ENCODE data around the gene NVL. TPM values are rescaled to one million over a fixed set of nuclear protein-coding genes. Genes with fewer than 3 reads are reported as not detected.
A peak's percentile ranks its signal among the peaks of the same experiment; 100 is the strongest.

NVL gene
- total RNA-seq, 1 donor from 2014 or later: 39.4 TPM

DNA sequence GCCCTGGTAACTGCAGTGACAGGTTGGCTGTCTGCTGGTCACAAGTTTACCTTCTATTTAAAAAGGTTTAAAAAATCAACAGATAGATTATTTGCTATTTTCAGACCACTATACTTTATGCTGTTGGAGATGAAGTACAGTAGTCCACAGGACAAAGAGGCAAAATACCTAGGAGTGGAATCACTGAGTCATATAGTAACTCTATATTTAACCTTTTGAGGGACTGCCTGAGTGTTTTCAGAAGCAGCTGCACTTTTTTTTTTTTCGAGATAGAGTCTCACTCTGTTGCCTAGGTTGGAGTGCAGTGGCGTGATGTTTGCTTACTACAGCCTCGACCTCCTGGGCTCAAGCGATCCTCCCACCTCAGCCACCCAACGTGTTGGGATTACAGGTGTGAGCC, 38.4 kb upstream of the NVL start:
- H3K4me1 Mint-ChIP-seq: no peaks in the 10 kb centered on the region
- DNase-seq (ENCODE audit: low spot score in 2 of 2, unreplicated experiment in 2 of 2): no peak
- TF ChIP-seq, protein P1, sequence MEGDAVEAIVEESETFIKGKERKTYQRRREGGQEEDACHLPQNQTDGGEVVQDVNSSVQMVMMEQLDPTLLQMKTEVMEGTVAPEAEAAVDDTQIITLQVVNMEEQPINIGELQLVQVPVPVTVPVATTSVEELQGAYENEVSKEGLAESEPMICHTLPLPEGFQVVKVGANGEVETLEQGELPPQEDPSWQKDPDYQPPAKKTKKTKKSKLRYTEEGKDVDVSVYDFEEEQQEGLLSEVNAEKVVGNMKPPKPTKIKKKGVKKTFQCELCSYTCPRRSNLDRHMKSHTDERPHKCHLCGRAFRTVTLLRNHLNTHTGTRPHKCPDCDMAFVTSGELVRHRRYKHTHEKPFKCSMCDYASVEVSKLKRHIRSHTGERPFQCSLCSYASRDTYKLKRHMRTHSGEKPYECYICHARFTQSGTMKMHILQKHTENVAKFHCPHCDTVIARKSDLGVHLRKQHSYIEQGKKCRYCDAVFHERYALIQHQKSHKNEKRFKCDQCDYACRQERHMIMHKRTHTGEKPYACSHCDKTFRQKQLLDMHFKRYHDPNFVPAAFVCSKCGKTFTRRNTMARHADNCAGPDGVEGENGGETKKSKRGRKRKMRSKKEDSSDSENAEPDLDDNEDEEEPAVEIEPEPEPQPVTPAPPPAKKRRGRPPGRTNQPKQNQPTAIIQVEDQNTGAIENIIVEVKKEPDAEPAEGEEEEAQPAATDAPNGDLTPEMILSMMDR (IDR thresholded peaks at IDR 0.05; ENCODE audit: unreplicated experiment): no peak
- H3K4me3 Mint-ChIP-seq: no peak overlapping the region
- no peak overlapping the region for H3K27ac Mint-ChIP-seq
- H3K9me3 Mint-ChIP-seq: no peaks in the 10 kb centered on the region
- no peaks in the 10 kb centered on the region for H3K27me3 Mint-ChIP-seq (ENCODE audit: low read depth)
- peaks cover 42% of the 10 kb centered on the region for H3K36me3 Mint-ChIP-seq

DNA sequence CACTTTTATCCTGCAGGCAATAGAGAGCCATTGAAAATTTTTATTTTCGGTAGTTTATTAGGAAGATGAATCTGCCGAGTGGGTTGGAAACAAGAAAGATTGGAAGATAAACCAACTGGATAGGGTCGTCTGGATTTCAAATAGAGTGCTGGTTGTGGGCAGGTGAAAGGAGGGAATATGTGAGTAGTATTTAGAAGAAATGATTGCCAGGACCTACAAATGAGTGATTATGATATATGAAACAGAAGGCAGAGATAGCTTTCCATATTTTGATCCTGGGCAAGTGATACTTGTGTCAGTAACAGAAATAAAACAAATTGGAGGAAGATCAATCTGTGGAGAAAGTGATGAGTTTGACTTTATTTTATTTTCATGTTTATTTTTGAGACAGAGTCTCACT, 29.2 kb upstream of the NVL start:
- Mint-ChIP-seq H3K4me1 (peaks cover 20% of the 10 kb centered on the region), H3K27ac (no peak overlapping the region), H3K36me3 (peaks cover 13% of the 10 kb centered on the region), H3K27me3 (ENCODE audit: low read depth) (no peaks in the 10 kb centered on the region), H3K4me3 (no peak overlapping the region), H3K9me3 (no peaks in the 10 kb centered on the region)
- DNase-seq (ENCODE audit: low spot score in 2 of 2, unreplicated experiment in 2 of 2): no peak
- TF ChIP-seq, protein P1 (IDR thresholded peaks at IDR 0.05; ENCODE audit: unreplicated experiment): no peak

DNA sequence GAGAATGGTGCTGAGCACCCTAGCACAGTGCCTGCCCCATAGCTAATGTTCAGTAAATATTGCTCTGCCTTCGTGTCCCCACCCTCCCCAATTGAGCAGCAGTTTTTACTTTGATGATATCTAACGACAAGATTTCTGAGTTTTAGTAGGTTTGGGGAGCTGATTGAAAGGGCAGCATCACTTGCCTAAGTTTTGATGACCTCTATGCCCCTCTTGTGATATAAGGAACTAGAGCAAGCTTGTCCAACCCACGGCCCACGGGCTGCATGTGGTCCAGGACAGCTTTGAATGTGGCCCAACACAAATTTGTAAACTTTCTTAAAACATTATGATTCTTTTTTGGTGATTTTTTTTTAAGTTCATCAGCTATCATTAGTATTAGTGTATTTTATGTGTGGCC, 28.3 kb upstream of the NVL start:
- H3K36me3 Mint-ChIP-seq: peaks cover 8% of the 10 kb centered on the region
- TF ChIP-seq, protein P1 (IDR thresholded peaks at IDR 0.05; ENCODE audit: unreplicated experiment): no peak
- H3K27me3 Mint-ChIP-seq (ENCODE audit: low read depth): no peaks in the 10 kb centered on the region
- DNase-seq (ENCODE audit: low spot score in 2 of 2, unreplicated experiment in 2 of 2): no peak
- no peaks in the 10 kb centered on the region for H3K9me3 Mint-ChIP-seq
- no peak overlapping the region for H3K27ac Mint-ChIP-seq
- peak overlapping the region; percentile 79 for H3K4me3 Mint-ChIP-seq
- peaks cover 20% of the 10 kb centered on the region for H3K4me1 Mint-ChIP-seq

DNA sequence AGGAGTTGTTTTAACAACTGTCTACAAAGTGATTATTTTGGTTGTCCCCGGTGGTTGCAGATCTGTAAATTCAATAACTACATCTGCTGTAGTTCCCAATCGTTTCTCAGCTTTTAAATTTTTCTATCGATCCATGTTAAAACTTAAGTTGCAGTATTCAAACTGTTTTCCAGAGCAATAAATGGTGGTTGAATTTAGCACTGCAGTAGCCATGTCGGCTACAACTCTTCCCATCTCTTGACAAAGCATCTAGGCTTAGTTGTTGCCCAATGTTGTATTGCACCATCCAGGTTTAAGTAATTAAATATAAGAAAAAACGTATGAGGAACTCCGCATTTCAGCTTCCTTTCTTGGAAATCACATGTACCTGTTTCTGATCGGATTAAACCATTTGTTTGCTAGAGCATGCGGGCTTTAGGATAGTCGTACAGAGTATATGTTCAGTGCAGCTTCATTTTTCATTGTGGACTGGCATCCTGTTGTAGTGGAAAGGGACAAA, 27.7 kb upstream of the NVL start:
- H3K27ac Mint-ChIP-seq: peak overlapping the region; percentile 84
- no peaks in the 10 kb centered on the region for H3K27me3 Mint-ChIP-seq (ENCODE audit: low read depth)
- peaks cover 5% of the 10 kb centered on the region for H3K36me3 Mint-ChIP-seq
- H3K9me3 Mint-ChIP-seq: no peaks in the 10 kb centered on the region
- no peak for DNase-seq (ENCODE audit: low spot score in 2 of 2, unreplicated experiment in 2 of 2)
- H3K4me1 Mint-ChIP-seq: peaks cover 20% of the 10 kb centered on the region
- H3K4me3 Mint-ChIP-seq: peak overlapping the region; percentile 79
- TF ChIP-seq, protein P1 (IDR thresholded peaks at IDR 0.05; ENCODE audit: unreplicated experiment): no peak

DNA sequence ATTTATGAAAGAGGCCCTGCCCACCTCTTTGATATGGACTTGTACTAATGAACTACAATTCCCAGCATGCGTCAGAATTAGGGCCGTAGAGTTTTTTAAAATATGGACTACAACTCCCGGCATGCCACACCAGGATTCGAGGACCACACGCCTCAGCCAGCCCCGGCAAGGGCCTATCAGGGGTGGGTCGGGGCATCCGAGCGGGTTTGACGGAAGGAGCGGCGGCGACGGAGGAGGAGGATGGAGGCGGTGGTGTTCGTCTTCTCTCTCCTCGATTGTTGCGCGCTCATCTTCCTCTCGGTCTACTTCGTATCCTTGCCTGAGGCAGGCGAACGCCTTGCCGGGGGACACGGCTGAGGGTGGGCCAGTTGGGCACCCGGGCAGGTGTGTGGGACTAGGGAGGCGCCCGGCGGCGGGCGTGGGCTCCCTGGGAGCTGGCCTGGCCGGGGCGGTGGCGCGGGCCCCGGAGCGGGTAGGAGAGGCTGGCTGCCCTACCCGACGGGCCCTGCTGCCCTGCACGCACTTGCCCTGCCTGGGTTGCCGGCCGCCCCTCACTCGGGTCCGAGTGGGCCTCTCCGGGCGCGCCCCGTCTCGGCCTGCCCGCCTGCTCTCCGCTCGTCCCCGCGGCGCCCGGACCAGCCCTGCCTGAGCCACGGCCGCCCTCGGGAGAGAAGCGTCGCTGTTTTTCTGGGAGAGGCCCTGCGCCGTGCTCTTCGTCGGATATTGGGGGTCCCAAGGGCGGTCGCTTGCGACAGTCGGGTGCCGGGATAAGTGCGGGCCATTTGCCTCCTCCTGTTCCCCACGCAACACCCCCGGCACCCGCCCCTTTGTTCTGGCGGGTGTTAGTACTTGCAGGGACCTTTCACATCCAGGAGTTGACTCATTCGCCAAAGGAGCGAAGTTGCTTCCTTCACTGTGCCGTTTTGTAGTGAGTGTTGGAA, 27.0 kb upstream of the NVL start, which contains the start of gene CNIH4:
TSS of gene CNIH4 (plus strand) at position 195 of the 941 bp plus-strand sequence. CDS start at position 241, 46 bp downstream.
- Mint-ChIP-seq H3K4me1 (peaks cover 20% of the 10 kb centered on the region), H3K27ac (peak within 1 kb of the TSS; percentile 91), H3K4me3 (peak within 1 kb of the TSS; percentile 87), H3K27me3 (ENCODE audit: low read depth) (no peaks in the 10 kb centered on the region), H3K9me3 (no peaks in the 10 kb centered on the region), H3K36me3 (peaks cover 2% of the 10 kb centered on the region)
- TF ChIP-seq, protein P1 (IDR thresholded peaks at IDR 0.05; ENCODE audit: unreplicated experiment): no peak
- peak; percentile 78 to 83 for DNase-seq (ENCODE audit: low spot score in 2 of 2, unreplicated experiment in 2 of 2)
